ENCODE data around the gene IL26. TPM values are rescaled to one million over a fixed set of nuclear protein-coding genes. Genes with fewer than 3 reads are reported as not detected.

The IL26 gene
- total and polyA plus RNA-seq, 2 donors from 2014 or later: not detected

DNA sequence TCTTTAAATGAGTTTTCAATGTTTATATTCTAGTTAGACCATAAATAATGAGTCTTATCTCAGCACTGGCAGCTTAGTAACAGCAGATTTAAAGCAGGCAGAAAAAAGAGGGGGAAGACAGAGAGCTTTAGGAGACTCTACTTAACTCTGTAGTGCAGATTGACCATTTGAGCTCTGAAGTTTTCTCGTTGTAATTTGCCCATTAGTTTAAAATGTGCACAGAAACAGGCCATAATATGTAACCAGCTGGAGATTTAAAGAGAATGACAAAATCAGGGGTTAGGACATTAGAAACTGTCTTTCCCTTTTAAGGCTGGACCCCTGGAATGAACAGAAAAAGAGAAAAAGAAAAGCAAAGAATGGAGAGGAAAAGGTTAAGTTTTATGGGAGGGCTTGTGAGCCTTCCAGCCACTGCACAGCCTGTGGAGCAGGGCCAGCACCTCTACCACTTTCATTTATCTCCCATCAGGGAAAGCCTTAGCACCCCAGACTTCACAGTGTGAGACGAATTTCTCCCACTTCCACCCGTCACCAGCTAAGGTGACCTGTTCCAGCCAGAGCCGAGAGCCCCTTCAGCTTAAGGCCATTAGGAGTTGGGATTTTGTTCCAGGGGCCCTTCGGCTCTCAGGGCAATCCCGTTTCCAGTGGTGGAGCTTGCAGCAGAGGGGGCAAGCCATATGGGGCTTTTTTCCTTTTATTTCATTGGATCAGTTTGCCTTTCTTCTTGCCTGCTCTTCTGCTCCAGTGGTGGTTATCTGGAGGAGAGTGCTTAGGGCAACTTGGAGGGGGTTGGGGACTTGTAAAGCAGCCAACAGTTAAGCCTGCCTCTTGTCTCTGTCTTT lies 19.8 kb upstream of the IL26 start:
- no peaks in the 10 kb centered on the region for H3K9me3 ChIP-seq (ENCODE audit: control insufficient read depth in 2 of 3, insufficient read depth in 1 of 3, low read length in 3 of 3)
- H3K9ac ChIP-seq (ENCODE audit: low read length in 3 of 3): no peak overlapping the region
- H3K27ac ChIP-seq (ENCODE audit: low read depth in 2 of 2, low read length in 2 of 2): no peak overlapping the region
- intact Hi-C loops (cut with DNase I): no loop called here
- no peaks in the 10 kb centered on the region for H3K4me1 ChIP-seq (ENCODE audit: control insufficient read depth in 2 of 3, insufficient read depth in 2 of 3, low read depth in 1 of 3, low read length in 3 of 3)
- H3K4me3 ChIP-seq (ENCODE audit: low read length in 3 of 3): peak overlapping the region in 1 of 3 donors; percentile 1
- H3K36me3 ChIP-seq (ENCODE audit: control insufficient read depth in 2 of 3, insufficient read depth in 3 of 3, low read length in 3 of 3): no peaks in the 10 kb centered on the region
- peak in 4 of 5 donors; percentile 36 to 80 (median 51) for DNase-seq
- TF ChIP-seq, protein P1, sequence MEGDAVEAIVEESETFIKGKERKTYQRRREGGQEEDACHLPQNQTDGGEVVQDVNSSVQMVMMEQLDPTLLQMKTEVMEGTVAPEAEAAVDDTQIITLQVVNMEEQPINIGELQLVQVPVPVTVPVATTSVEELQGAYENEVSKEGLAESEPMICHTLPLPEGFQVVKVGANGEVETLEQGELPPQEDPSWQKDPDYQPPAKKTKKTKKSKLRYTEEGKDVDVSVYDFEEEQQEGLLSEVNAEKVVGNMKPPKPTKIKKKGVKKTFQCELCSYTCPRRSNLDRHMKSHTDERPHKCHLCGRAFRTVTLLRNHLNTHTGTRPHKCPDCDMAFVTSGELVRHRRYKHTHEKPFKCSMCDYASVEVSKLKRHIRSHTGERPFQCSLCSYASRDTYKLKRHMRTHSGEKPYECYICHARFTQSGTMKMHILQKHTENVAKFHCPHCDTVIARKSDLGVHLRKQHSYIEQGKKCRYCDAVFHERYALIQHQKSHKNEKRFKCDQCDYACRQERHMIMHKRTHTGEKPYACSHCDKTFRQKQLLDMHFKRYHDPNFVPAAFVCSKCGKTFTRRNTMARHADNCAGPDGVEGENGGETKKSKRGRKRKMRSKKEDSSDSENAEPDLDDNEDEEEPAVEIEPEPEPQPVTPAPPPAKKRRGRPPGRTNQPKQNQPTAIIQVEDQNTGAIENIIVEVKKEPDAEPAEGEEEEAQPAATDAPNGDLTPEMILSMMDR (IDR thresholded peaks at IDR 0.05; ENCODE audit: borderline replicate concordance, extremely low read depth, insufficient read depth): no peak
- H3K27me3 ChIP-seq (ENCODE audit: control insufficient read depth, insufficient read depth, low read length): no peaks in the 10 kb centered on the region
- no peak for FAIRE-seq

DNA sequence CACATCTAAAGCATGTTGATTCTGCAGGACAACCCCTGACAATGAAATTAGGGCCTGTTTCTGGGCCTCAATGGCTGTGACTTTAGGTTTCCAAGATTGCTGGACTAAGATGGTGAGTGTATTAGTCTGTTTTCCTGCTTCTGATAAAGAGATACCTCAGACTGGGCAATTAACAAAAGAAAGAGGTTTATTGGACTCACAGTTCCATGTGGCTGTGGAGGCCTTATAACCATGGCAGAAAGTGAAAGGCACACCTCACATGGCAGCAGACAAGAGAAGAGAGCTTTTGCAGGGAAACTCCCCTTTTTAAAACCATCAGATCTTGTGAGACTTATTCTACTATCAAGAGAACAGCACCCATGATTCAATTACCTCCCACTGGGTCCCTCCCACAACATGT lies 17.2 kb upstream of the IL26 start:
- no peaks in the 10 kb centered on the region for H3K4me1 ChIP-seq (ENCODE audit: control insufficient read depth in 2 of 3, insufficient read depth in 2 of 3, low read depth in 1 of 3, low read length in 3 of 3)
- intact Hi-C loops (cut with DNase I): no loop called here
- no peak for FAIRE-seq

DNA sequence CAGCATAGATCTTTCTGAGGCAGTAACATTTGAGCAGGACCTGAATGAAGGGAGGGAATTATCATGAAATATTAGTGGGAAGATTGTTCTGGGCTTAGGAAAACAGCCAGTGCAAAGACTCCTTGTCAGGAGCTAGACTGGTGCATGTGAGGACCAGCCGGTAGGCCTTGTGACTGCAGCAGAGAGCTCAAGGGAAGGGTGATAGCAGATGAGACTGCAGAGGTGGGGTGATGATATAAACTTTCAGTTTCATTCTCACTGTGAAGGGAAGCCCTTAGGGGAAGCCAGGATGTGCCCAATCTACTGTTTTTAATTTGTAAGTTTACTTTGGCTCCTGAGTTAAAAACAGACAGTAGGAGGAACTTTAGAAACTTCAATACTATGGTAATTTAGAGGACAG lies 15.4 kb upstream of the IL26 start:
- Histone ChIP-seq H3K36me3 (ENCODE audit: control insufficient read depth in 2 of 3, insufficient read depth in 3 of 3, low read length in 3 of 3) (no peaks in the 10 kb centered on the region), H3K9ac (ENCODE audit: low read length in 3 of 3) (no peak overlapping the region), H3K9me3 (ENCODE audit: control insufficient read depth in 2 of 3, insufficient read depth in 1 of 3, low read length in 3 of 3) (no peaks in the 10 kb centered on the region), H3K27me3 (ENCODE audit: control insufficient read depth, insufficient read depth, low read length) (no peaks in the 10 kb centered on the region), H3K4me3 (ENCODE audit: low read length in 3 of 3) (no peak overlapping the region), H3K4me1 (ENCODE audit: control insufficient read depth in 2 of 3, insufficient read depth in 2 of 3, low read depth in 1 of 3, low read length in 3 of 3) (no peaks in the 10 kb centered on the region), H3K27ac (ENCODE audit: low read depth in 2 of 2, low read length in 2 of 2) (no peak overlapping the region)
- FAIRE-seq (no peak), DNase-seq (no peak)
- intact Hi-C loops (cut with DNase I): no loop called here
- TF ChIP-seq, protein P1 (IDR thresholded peaks at IDR 0.05; ENCODE audit: borderline replicate concordance, extremely low read depth, insufficient read depth): no peak

More for the DNA sequence above, 17.2 kb upstream of the IL26 start:
- Histone ChIP-seq H3K36me3 (ENCODE audit: control insufficient read depth in 2 of 3, insufficient read depth in 3 of 3, low read length in 3 of 3) (no peaks in the 10 kb centered on the region), H3K27me3 (ENCODE audit: control insufficient read depth, insufficient read depth, low read length) (no peaks in the 10 kb centered on the region), H3K9me3 (ENCODE audit: control insufficient read depth in 2 of 3, insufficient read depth in 1 of 3, low read length in 3 of 3) (no peaks in the 10 kb centered on the region), H3K4me3 (ENCODE audit: low read length in 3 of 3) (no peak overlapping the region), H3K27ac (ENCODE audit: low read depth in 2 of 2, low read length in 2 of 2) (no peak overlapping the region), H3K9ac (ENCODE audit: low read length in 3 of 3) (no peak overlapping the region)
- DNase-seq: no peak
- TF ChIP-seq, protein P1 (IDR thresholded peaks at IDR 0.05; ENCODE audit: borderline replicate concordance, extremely low read depth, insufficient read depth): no peak

All from kidney (tissue), 14 donors.